Measurements from ENCODE around the gene KLHL29. TPM values are rescaled to one million over a fixed set of nuclear protein-coding genes. Genes with fewer than 3 reads are reported as not detected.

KLHL29 gene
- total RNA-seq, 1 experiment from 2014 or later, result 2.4 TPM

DNA sequence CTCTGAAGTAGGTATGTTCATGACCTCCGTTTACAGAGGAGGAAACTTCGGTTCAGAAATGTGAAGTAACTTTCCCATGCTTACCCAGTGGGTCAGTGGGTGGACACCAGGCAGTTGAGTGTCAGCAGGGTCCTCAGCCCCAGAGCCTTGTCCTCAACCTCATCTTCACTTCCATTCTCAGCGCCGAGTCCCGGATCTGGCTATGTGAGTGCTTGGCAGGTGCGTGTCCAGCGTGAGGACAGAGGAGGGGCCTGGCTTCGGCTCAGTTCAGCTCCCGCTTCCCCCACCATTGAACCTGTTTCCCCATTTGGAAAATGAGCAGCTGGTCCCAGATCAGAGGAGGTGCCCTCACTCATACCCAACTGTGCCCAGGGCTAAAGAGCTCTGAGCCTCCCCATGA, 274.3 kb downstream of the KLHL29 start:
- no peaks in the 10 kb centered on the region for H3K9me3 Mint-ChIP-seq
- no peak overlapping the region for H2BK20ac ChIP-seq (ENCODE audit: low read depth, low read length, poor library complexity, severe bottlenecking)
- no peaks in the 10 kb centered on the region for H3K9me3 ChIP-seq (ENCODE audit: control insufficient read depth, low read depth, low read length)
- H3K18ac ChIP-seq (ENCODE audit: insufficient read length, low read depth, low read length), result no peak overlapping the region
- no peaks in the 10 kb centered on the region for H3K79me1 ChIP-seq (ENCODE audit: insufficient read depth, low read depth, low read length, poor library complexity, severe bottlenecking)
- TF ChIP-seq, protein P1, sequence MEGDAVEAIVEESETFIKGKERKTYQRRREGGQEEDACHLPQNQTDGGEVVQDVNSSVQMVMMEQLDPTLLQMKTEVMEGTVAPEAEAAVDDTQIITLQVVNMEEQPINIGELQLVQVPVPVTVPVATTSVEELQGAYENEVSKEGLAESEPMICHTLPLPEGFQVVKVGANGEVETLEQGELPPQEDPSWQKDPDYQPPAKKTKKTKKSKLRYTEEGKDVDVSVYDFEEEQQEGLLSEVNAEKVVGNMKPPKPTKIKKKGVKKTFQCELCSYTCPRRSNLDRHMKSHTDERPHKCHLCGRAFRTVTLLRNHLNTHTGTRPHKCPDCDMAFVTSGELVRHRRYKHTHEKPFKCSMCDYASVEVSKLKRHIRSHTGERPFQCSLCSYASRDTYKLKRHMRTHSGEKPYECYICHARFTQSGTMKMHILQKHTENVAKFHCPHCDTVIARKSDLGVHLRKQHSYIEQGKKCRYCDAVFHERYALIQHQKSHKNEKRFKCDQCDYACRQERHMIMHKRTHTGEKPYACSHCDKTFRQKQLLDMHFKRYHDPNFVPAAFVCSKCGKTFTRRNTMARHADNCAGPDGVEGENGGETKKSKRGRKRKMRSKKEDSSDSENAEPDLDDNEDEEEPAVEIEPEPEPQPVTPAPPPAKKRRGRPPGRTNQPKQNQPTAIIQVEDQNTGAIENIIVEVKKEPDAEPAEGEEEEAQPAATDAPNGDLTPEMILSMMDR (conservative IDR thresholded peaks at IDR 0.05), result no peak
- no peak for DNase-seq
- no peak overlapping the region for H2BK120ac ChIP-seq (ENCODE audit: low read depth, low read length, poor library complexity, severe bottlenecking)
- H3K4me3 Mint-ChIP-seq, result no peak overlapping the region
- no peaks in the 10 kb centered on the region; the same call in 1 of the 2 replicates for H3K27me3 Mint-ChIP-seq (ENCODE audit: low read depth)
- no CpG with 5 or more reads among the region's 9 CpGs for WGBS (ENCODE audit: extremely low coverage, insufficient read length, low lambda C conversion rate)
- no peak overlapping the region for H3K23ac ChIP-seq (ENCODE audit: insufficient read length, low read depth, low read length)
- H3K4ac ChIP-seq (ENCODE audit: low read depth, low read length), result no peak overlapping the region
- no peak overlapping the region for H4K91ac ChIP-seq (ENCODE audit: insufficient read length, low read depth, low read length)
- H3K27ac Mint-ChIP-seq, result no peak overlapping the region
- no peak overlapping the region for H2AFZ ChIP-seq (ENCODE audit: low read length)
- no peak overlapping the region for H2BK15ac ChIP-seq (ENCODE audit: low read depth, low read length)
- H3K79me2 ChIP-seq (ENCODE audit: insufficient read depth, low read length), result no peaks in the 10 kb centered on the region
- no peaks in the 10 kb centered on the region for H3K27me3 ChIP-seq (ENCODE audit: insufficient read depth, low read length)
- H4K20me1 ChIP-seq (ENCODE audit: control insufficient read depth, insufficient read depth, insufficient read length), result no peaks in the 10 kb centered on the region
- no peak overlapping the region for H3K9ac ChIP-seq (ENCODE audit: extremely low read depth, insufficient read length, low read length)
- no peaks in the 10 kb centered on the region for H3K4me1 ChIP-seq (ENCODE audit: insufficient read depth, low read length)
- H3K4me2 ChIP-seq (ENCODE audit: insufficient read depth, insufficient read length, low read length), result no peak overlapping the region
- no peak overlapping the region for H4K5ac ChIP-seq (ENCODE audit: insufficient read length, low read depth, low read length)
- no peak overlapping the region for H4K8ac ChIP-seq (replicated peaks; ENCODE audit: insufficient read length, low read depth, low read length)
- H3K27ac ChIP-seq (ENCODE audit: insufficient read length, low read depth, low read length), result no peak overlapping the region
- no peaks in the 10 kb centered on the region; a peak in 1 of 7 replicates for H3K36me3 Mint-ChIP-seq (ENCODE audit: insufficient read depth in 1 of 3, low read depth in 3 of 3)
- H3K14ac ChIP-seq (ENCODE audit: insufficient read depth, low read length), result peak overlapping the region; percentile 16; the same call in 1 of the 2 replicates
- no peak overlapping the region for H2AK5ac ChIP-seq (ENCODE audit: insufficient read length, low read length)
- H3K56ac ChIP-seq (ENCODE audit: insufficient read length, low read depth, low read length), result no peak overlapping the region
- H3K4me1 Mint-ChIP-seq, result no peaks in the 10 kb centered on the region
- no peak overlapping the region for H3T11ph ChIP-seq (ENCODE audit: low read length)
- H2BK12ac ChIP-seq (ENCODE audit: insufficient read length, low read depth, low read length), result no peak overlapping the region
- no peak overlapping the region for H2BK5ac ChIP-seq (ENCODE audit: insufficient read length, low read length)
- no peaks in the 10 kb centered on the region for H3K23me2 ChIP-seq (ENCODE audit: insufficient read length, low read depth, low read length, poor library complexity, severe bottlenecking)
